GM19328 (cell line): Measurements from ENCODE around the gene NEU4.
"Not testable (repeated sequence)": the region's sequence is repeated elsewhere in the genome, so short reads cannot be mapped to it uniquely, and the experiment has no call there.

Source experiments
- ATAC-seq: cut with Tn5 transposase; IDR thresholded peaks from one replicate; pipeline ENCODE4 v1.9.1; 2021; ENCODE audit warnings: mild to moderate bottlenecking, moderate library complexity; ENCODE audit not compliant: unreplicated experiment

NEU4 gene

GRCh38 chr2:241775223-241776177 is 33.5 kb upstream of the NEU4 start:
- no peak for ATAC-seq

GRCh38 chr2:241776336-241777169 is 32.4 kb upstream of the NEU4 start, which contains the start of gene GAL3ST2:
Gene GAL3ST2 (plus strand): TSS chr2:241776822. CDS start chr2:241776956, 134 bp downstream.
- ATAC-seq = no peak

- no peak for ATAC-seq
Observed at GRCh38 chr2:241777170-241777685, 31.8 kb upstream of the NEU4 start.

GRCh38 chr2:241777686-241778627 is 31.0 kb upstream of the NEU4 start:
- no peak for ATAC-seq

GRCh38 chr2:241780939-241781569 is 27.9 kb upstream of the NEU4 start:
- ATAC-seq = no peak

- not testable (repeated sequence) for ATAC-seq
Observed at GRCh38 chr2:241782053-241782452, 26.9 kb upstream of the NEU4 start.

GRCh38 chr2:241788135-241788534 is 20.9 kb upstream of the NEU4 start:
- no peak for ATAC-seq

GRCh38 chr2:241788572-241788971 is 20.4 kb upstream of the NEU4 start:
- ATAC-seq = no peak

GRCh38 chr2:241791385-241791784 is 17.6 kb upstream of the NEU4 start:
- not testable (repeated sequence) for ATAC-seq

- no peak for ATAC-seq
Observed at GRCh38 chr2:241793385-241793784, 15.6 kb upstream of the NEU4 start.

GRCh38 chr2:241794250-241794823 is 14.7 kb upstream of the NEU4 start:
- no peak for ATAC-seq

- ATAC-seq = no peak
Observed at GRCh38 chr2:241795021-241795999, 13.7 kb upstream of the NEU4 start.

GRCh38 chr2:241796209-241796608 is 12.8 kb upstream of the NEU4 start:
- ATAC-seq = no peak

- no peak for ATAC-seq
Observed at GRCh38 chr2:241796610-241797138, 12.3 kb upstream of the NEU4 start.

- no peak for ATAC-seq
Observed at GRCh38 chr2:241797441-241798080, 11.4 kb upstream of the NEU4 start.

- ATAC-seq = no peak
Observed at GRCh38 chr2:241798081-241798630, 10.8 kb upstream of the NEU4 start.
